ENCODE results near the gene CRACR2A. TPM values are rescaled to one million over a fixed set of nuclear protein-coding genes. Genes with fewer than 3 reads are reported as not detected.

The CRACR2A gene
- total RNA-seq, 1 donor from 2014 or later, result 0.82 TPM

GRCh38 chr12:3761116-3761735, 8.3 kb upstream of the CRACR2A start:
- H3K27me3 Mint-ChIP-seq (ENCODE audit: low read depth), result peaks cover 4% of the 10 kb centered on the region
- H3K27ac Mint-ChIP-seq (ENCODE audit: unreplicated experiment), result no peak overlapping the region
- no peak for DNase-seq (ENCODE audit: low spot score)
- H3K9me3 Mint-ChIP-seq (ENCODE audit: low read depth), result no peaks in the 10 kb centered on the region
- no peak for TF ChIP-seq CTCF (IDR thresholded peaks at IDR 0.05)
- no peaks in the 10 kb centered on the region for H3K4me1 Mint-ChIP-seq (ENCODE audit: low read depth)
- no peak overlapping the region for H3K4me3 Mint-ChIP-seq (ENCODE audit: unreplicated experiment)
- H3K36me3 Mint-ChIP-seq (ENCODE audit: low read depth), result no peaks in the 10 kb centered on the region

- no peaks in the 10 kb centered on the region for H3K36me3 Mint-ChIP-seq (ENCODE audit: low read depth)
- H3K27ac Mint-ChIP-seq (ENCODE audit: unreplicated experiment), result no peak overlapping the region
- peaks cover 2% of the 10 kb centered on the region for H3K27me3 Mint-ChIP-seq (ENCODE audit: low read depth)
- H3K4me1 Mint-ChIP-seq (ENCODE audit: low read depth), result no peaks in the 10 kb centered on the region
- TF ChIP-seq CTCF (IDR thresholded peaks at IDR 0.05), result no peak
- H3K4me3 Mint-ChIP-seq (ENCODE audit: unreplicated experiment), result no peak overlapping the region
- no peak for DNase-seq (ENCODE audit: low spot score)
- no peaks in the 10 kb centered on the region for H3K9me3 Mint-ChIP-seq (ENCODE audit: low read depth)
These were observed 7.0 kb upstream of the CRACR2A start for GRCh38 chr12:3759878-3760277.

- Mint-ChIP-seq H3K9me3 (ENCODE audit: low read depth) (no peaks in the 10 kb centered on the region), H3K4me3 (ENCODE audit: unreplicated experiment) (no peak overlapping the region), H3K4me1 (ENCODE audit: low read depth) (peaks cover 7% of the 10 kb centered on the region), H3K36me3 (ENCODE audit: low read depth) (no peaks in the 10 kb centered on the region), H3K27me3 (ENCODE audit: low read depth) (peaks cover 2% of the 10 kb centered on the region), H3K27ac (ENCODE audit: unreplicated experiment) (no peak overlapping the region)
- DNase-seq (ENCODE audit: low spot score), result no peak
- no peak for TF ChIP-seq CTCF (IDR thresholded peaks at IDR 0.05)
These were observed 4.4 kb upstream of the CRACR2A start for GRCh38 chr12:3757261-3757660.

GRCh38 chr12:3755898-3756297, 3.0 kb upstream of the CRACR2A start:
- no peak for DNase-seq (ENCODE audit: low spot score)
- H3K27ac Mint-ChIP-seq (ENCODE audit: unreplicated experiment), result no peak overlapping the region
- H3K4me1 Mint-ChIP-seq (ENCODE audit: low read depth), result peaks cover 10% of the 10 kb centered on the region
- TF ChIP-seq CTCF (IDR thresholded peaks at IDR 0.05), result no peak
- H3K4me3 Mint-ChIP-seq (ENCODE audit: unreplicated experiment), result no peak overlapping the region
- no peaks in the 10 kb centered on the region for H3K36me3 Mint-ChIP-seq (ENCODE audit: low read depth)
- peaks cover 8% of the 10 kb centered on the region for H3K27me3 Mint-ChIP-seq (ENCODE audit: low read depth)
- H3K9me3 Mint-ChIP-seq (ENCODE audit: low read depth), result no peaks in the 10 kb centered on the region

- DNase-seq (ENCODE audit: low spot score), result no peak
- Mint-ChIP-seq H3K36me3 (ENCODE audit: low read depth) (no peaks in the 10 kb centered on the region), H3K4me1 (ENCODE audit: low read depth) (peaks cover 10% of the 10 kb centered on the region), H3K27me3 (ENCODE audit: low read depth) (peaks cover 9% of the 10 kb centered on the region), H3K27ac (ENCODE audit: unreplicated experiment) (no peak overlapping the region), H3K9me3 (ENCODE audit: low read depth) (no peaks in the 10 kb centered on the region), H3K4me3 (ENCODE audit: unreplicated experiment) (peak overlapping the region; percentile 56)
- no peak for TF ChIP-seq CTCF (IDR thresholded peaks at IDR 0.05)
These were observed 805 bp upstream of the CRACR2A start for GRCh38 chr12:3753544-3754284.
